ENCODE measurements around the gene PLIN4.

DNA sequence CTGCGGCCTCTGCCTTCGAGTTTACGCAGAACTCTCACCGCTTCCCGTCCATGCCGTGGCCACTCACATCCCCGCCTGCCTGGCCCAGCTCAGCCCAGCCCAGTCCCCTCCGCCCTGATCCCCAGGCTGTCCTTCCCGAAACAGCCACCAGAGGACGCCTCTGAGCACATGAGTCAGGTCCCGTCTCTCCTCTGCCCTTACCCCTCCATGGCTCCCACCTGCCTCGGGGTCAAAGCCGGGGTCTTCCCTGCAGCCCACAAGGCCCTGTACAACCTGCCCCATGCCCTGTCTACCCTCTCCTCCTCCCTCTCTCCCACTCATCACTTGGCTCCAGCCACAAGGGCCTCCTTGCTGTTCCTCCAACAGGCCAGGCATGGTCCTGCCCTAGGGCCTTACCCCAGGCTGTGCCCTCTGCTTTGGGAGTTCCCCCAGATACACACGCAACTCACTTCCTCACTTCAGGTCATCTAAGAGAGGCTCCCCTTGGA lies 49.3 kb upstream of the PLIN4 start:
- TF ChIP-seq, protein P1, sequence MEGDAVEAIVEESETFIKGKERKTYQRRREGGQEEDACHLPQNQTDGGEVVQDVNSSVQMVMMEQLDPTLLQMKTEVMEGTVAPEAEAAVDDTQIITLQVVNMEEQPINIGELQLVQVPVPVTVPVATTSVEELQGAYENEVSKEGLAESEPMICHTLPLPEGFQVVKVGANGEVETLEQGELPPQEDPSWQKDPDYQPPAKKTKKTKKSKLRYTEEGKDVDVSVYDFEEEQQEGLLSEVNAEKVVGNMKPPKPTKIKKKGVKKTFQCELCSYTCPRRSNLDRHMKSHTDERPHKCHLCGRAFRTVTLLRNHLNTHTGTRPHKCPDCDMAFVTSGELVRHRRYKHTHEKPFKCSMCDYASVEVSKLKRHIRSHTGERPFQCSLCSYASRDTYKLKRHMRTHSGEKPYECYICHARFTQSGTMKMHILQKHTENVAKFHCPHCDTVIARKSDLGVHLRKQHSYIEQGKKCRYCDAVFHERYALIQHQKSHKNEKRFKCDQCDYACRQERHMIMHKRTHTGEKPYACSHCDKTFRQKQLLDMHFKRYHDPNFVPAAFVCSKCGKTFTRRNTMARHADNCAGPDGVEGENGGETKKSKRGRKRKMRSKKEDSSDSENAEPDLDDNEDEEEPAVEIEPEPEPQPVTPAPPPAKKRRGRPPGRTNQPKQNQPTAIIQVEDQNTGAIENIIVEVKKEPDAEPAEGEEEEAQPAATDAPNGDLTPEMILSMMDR (IDR thresholded peaks at IDR 0.05 in 2 of 3, conservative IDR thresholded peaks at IDR 0.05 in 1 of 3; ENCODE audit: borderline replicate concordance in 1 of 3, insufficient read depth in 1 of 3, low read depth in 2 of 3, low read length in 2 of 3) = peak; percentile 57 to 97 (median 95)
- TF ChIP-seq EGR1 (IDR thresholded peaks at IDR 0.05; ENCODE audit: low read depth) (no peak), SP1 (IDR thresholded peaks at IDR 0.05; ENCODE audit: low read depth) (no peak), EZH2 (IDR thresholded peaks at IDR 0.05) (no peak), ZNF274 (IDR thresholded peaks at IDR 0.05; ENCODE audit: low read depth, low read length) (no peak), JUND (IDR thresholded peaks at IDR 0.05) (no peak), ZFX (IDR thresholded peaks at IDR 0.05) (no peak), POLR2AphosphoS5 (IDR thresholded peaks at IDR 0.05; ENCODE audit: low read depth, low read length) (no peak)
